GM04504 (cell line): ENCODE results near the gene BMP7.

ENCODE experiments used
- DNase-seq: peaks from one replicate; pipeline ENCODE4 v3.0.0-alpha.2; 2012; ENCODE audit warnings: low read depth

BMP7 gene

GRCh38 chr20:57190536-57191264 lies 75.7 kb downstream of the BMP7 start:
- no peak for DNase-seq

DNA sequence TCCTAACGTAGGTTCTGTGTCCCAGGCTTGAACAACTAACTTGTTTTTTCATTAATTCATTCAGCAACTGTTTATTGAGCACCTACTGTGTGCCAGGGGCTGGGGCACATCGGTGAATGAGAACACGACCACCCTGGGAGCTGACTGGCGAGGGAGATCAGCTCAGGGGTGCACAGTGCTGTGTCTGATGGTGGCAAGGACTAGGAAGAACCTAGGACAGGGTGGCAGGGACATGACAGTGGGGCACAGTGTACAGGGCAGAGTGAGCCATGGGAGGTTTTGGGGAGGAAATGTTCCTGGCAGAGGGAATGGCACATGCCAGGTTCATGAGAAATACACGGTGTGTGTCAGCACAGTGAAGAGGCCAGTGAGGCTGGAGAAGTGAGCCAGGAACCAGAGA lies 76.7 kb downstream of the BMP7 start:
- no peak for DNase-seq

GRCh38 chr20:57188576-57189079 lies 77.8 kb downstream of the BMP7 start:
- no peak for DNase-seq

GRCh38 chr20:57188056-57188455 lies 78.4 kb downstream of the BMP7 start:
- no peak for DNase-seq

- no peak for DNase-seq
Observed at GRCh38 chr20:57187068-57187634, 79.3 kb downstream of the BMP7 start.

- no peak for DNase-seq
Observed at GRCh38 chr20:57186192-57186591, 80.2 kb downstream of the BMP7 start.

DNA sequence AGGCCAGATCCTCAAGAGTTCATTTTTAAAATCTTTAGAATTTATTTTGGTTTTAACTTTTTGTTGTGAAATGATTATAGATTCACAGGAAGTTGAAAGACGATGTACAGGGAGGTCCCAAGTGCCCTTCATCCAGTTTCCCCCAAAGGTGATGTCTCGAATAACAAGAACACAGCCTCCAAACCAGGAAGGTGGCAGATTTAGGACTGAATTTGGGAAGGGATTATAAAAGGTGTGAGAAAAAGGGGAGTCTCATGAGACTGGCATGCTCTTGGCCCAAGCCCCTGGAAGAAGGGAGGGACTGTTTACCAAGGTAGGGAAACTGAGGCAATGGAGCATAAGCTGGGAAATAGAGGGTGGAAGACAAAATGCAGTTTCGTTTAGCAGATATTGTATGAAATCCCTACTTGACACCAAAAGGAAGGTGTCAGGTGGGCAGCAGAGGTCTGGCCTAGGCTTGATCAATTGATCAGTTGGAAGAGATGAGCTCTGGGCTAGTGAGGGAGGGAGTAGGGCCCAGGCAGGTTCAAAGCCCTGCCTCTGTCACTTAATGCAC lies 81.2 kb downstream of the BMP7 start:
- DNase-seq, result no peak

- no peak for DNase-seq
Observed at GRCh38 chr20:57183457-57184009, 82.9 kb downstream of the BMP7 start.

DNA sequence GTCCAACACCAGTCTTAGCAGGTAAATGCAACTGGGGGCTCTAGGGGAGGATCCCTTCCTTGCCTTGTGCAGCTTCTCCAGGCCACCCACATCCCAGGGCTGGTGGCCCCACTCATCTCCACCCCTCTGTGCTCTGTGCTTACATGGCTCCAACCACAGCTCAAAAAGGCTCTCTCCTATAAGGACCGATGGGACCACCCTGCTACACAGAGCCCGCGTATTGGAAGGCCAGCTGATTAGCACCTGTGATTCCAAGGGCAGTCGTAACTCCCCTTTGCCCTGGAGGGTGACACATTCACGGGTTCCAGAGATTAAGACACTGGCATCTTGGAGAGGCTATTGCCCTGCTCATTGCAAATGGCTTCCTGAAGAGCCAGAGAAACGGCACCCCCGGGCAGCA lies 84.8 kb downstream of the BMP7 start:
- DNase-seq, result no peak

- no peak for DNase-seq
Observed at GRCh38 chr20:57180954-57181353, 85.5 kb downstream of the BMP7 start.

DNA sequence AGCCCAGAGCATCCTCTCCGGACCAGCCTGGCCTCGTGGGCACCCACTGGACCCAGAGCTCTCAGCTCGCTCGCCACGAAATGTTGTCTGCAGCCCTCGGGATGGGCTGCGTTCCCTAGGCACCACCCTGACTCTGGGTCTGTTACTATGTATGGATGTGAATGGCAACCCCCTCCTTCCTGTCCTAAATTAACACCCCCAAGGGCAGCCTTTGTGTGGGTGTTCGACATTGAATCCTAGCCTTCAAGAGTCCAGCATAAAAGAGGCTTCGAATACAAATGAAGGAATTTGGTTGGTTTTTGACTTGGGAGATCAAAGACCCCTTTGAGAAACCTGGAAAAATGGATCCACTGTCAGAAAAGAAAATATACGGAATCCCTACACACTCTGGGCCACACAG lies 86.1 kb downstream of the BMP7 start:
- no peak for DNase-seq

GRCh38 chr20:57179265-57179664 lies 87.2 kb downstream of the BMP7 start:
- DNase-seq, result no peak

GRCh38 chr20:57178582-57179111 lies 87.8 kb downstream of the BMP7 start:
- DNase-seq, result no peak

- DNase-seq, result no peak
Observed at GRCh38 chr20:57177636-57178280, 88.7 kb downstream of the BMP7 start.

GRCh38 chr20:57176842-57177241 lies 89.6 kb downstream of the BMP7 start:
- no peak for DNase-seq

DNA sequence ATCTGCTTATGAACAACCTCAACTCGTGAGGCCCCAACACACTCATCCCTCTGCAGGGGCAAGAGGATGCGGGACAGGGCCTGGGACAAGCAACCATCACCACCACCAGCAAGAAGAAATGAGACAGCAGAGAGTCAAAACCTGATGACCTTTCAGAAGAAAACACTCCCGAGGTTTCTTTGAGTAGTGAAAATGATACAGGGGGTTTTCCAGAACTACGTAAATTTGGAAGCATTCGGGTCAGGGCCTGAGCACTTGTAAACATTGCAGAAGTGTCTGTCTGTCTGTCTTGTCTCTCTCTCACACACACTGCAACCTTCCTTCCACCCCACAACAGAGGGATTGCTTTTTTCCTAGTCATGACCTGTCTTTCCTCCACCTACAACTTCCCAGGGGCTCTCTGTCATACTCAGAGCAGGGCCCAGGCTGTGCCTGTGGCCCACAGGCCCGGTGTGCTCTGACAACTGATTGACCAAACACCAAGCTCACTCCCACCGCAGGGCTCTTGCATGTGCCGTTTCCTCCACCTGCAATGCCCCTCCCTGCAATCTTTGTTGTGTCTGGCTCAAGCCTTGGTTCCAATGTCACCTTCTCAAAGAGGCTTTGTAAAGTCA lies 90.9 kb downstream of the BMP7 start:
- no peak for DNase-seq

DNA sequence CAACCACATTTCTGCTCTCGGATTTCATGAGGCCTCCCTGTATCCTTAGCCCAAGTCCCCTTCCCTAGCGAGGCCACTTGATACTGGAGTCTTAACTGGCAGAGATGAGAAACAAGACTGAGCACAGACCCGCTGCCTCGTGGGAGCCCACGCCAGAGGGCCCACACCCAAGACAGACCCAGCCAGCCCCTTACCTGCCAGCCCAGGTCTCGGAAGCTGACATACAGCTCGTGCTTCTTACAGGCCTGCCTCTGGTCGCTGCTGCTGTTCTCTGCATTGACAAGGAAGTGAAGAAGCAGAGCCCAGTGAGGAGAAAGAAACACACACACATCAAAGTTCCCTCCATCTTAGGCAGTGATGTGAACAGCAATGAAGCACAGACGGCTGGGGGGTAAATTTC lies 91.7 kb downstream of the BMP7 start:
- no peak for DNase-seq

- DNase-seq, result no peak
Observed at GRCh38 chr20:57173986-57174385, 92.5 kb downstream of the BMP7 start.

GRCh38 chr20:57173041-57173440 lies 93.4 kb downstream of the BMP7 start:
- DNase-seq, result no peak

DNA sequence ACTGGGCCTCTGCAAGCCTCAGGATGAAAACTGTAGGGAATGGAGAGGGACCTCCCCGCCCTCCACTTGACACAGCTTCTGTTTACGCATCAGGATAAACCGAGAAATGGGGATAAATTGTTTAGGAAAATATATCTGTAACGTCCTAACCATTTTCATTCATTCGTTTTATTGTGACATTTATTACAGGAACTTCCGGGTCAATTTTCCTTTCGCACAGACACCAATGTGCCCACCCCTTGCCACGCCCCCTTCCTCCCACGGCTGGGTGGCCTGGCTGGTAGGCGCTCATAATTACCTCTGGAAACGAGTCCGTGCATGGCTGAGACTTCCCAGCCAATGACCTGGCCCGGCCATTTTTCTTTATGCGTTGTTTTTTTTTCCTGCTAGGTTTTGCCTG lies 96.1 kb downstream of the BMP7 start:
- DNase-seq, result no peak

DNA sequence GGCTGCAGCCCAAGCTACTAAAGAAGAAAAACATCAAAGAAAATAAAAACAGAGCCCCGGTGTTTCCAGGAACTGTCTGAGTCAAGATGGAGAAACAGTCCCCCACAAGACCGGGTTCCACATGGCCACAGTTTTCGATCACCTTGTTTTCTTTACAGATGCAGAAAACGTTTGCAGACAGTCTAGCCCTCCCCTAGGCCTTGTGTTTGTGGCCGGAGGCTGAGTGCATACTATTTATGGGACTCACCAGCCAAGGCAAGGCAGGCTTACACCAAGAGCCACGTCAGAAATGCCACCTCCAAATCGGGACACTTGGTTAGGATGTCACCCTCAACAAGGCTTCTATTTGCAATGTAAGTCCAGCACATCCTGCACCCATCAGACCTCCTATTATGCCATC lies 97.3 kb downstream of the BMP7 start:
- no peak for DNase-seq
